CD4-positive, alpha-beta T cell treated with Interleukin-15 for 1 hour (primary cell): ENCODE results near the gene PIAS2.

Source experiments
- DNase-seq: peaks from one replicate; pipeline ENCODE4 v3.0.0-alpha.2; 2020

PIAS2 gene

DNA sequence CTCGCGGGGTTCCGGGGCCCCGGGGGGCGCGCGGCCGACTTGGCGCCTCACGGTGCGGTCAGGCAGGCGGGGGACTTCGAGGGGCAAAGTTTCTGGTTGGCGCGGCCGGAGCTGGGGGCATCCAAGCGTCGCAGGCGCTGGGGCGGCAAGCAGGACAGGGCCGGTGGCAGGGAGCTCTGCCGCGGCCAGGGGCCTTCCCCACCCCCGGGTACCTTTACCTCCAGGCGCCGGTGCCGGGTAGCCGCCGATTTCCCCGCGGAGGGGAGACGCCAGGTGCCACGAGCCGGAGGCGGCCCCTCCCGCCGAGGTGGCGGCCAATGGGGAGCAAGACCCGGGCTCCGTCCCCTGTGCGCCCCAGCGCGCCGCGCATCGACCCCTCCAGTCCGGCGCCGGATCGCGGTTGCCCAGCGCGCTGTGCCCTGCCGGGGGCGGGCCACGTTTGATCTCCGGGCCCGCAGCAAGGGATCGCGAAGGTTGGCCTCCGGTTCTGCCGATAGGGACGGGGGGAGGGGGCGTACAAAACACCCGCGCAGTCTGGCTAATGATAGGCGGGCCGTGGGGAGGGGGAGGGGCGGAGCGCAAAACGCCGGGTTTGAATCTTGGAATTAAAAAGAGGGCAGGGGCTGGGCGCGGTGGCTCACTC, 160.6 kb downstream of the PIAS2 start, which contains the start of gene ST8SIA5:
Gene ST8SIA5, minus strand, starts transcription at position 495 of the 643 bp plus-strand sequence. CDS start 545 bp downstream, outside the sequence.
- DNase-seq, result no peak

DNA sequence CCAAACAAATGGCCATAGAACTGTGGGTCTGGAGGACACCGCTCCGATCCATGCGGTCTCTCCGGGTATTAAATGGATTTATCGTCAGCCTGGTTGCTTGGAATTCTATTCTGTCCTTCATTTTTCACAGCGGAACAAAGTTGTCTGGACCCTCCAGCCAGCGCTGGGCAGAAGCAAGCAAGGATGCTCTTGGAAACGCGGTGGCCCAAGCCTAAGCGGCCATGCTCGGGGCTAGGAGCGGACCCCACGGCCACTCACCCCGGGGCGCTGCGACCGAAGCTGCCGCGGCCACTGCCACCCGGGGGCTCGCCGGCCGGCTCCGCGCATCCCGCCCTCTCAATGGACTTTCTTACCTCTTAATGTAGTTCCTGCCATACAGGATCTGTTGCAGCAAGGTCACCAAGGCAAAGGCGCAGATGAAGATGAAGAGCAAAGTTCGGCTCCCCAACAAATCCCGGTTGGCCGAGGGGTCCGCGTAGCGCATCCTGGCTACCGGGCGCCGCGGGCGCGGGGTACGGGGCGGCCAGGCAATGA, 161.2 kb downstream of the PIAS2 start:
- DNase-seq, result no peak

GRCh38 chr18:46755315-46756024, 161.8 kb downstream of the PIAS2 start:
- DNase-seq, result no peak

GRCh38 chr18:46754661-46755292, 162.5 kb downstream of the PIAS2 start:
- no peak for DNase-seq

- no peak for DNase-seq
Observed at GRCh38 chr18:46754188-46754587, 163.1 kb downstream of the PIAS2 start.
